K562 (cell line): ENCODE measurements around the gene GLIS1. TPM values are rescaled to one million over a fixed set of nuclear protein-coding genes. Genes with fewer than 3 reads are reported as not detected.

Experiments used
- ATAC-seq: fragments of 200-7000 bp; cut with Tn5 transposase; 3 replicates; pipeline ENCODE4 v1.9.1; 2020; ENCODE audit warnings: moderate library complexity
- BruUV-seq: library from RNA; stranded (reverse); fragments of 400-500 nt; replicated peaks from 2 replicates; lab custom pipeline; 2021; lab: Mats Ljungman, UMichigan
- CTCF ChIA-PET: fragments of 300-600 bp; formaldehyde crosslinking; extraction: SDS; loops from one replicate; lab custom pipeline; 2021; ENCODE audit warnings: low intra/inter-chr PET ratio; lab: Yijun Ruan, JAX
- POLR2A ChIA-PET: fragments of 300-600, 350-650 bp; sonication (Branson Sonifier 250); formaldehyde crosslinking; extraction: SDS; loops from one replicate; lab custom pipeline; 2021; ENCODE audit warnings: antibody characterized with exemption, inconsistent platforms; lab: Yijun Ruan, JAX
- DNase-seq, 4 experiments: peaks; one replicate each; pipeline versions ENCODE4 v3.0.0 to v3.0.0-alpha.2; 2011 to 2018; ENCODE audit warnings: low spot score in 3 of 4, mixed read lengths in 3 of 4; ENCODE audit errors: extremely low read depth in 1 of 4
- FAIRE-seq: peaks from 2 replicates; lab custom pipeline; 2011; peaks lifted over from hg19 to GRCh38; lab: Jason Lieb, UNC
- H2AFZ ChIP-seq: 2 replicates; pipeline ENCODE4 v1.6.0; 2011; ENCODE audit warnings: low read depth, low read length, control low read depth, inconsistent platforms
- H3K27ac ChIP-seq: fragments of 200-600 bp; 3 replicates; pipeline ENCODE4 v1.8.0; 2011; ENCODE audit warnings: low read depth, mild to moderate bottlenecking, control low read depth, inconsistent platforms, low read length, moderate library complexity, mixed read lengths; ENCODE audit errors: extremely low read depth
- H3K27me3 ChIP-seq, 2 experiments: fragments of 300-600 bp in 1 of 2; 2 replicates in 1 of 2; 3 replicates in 1 of 2; pipeline versions ENCODE4 v1.6.0 to v1.8.0; 2011; ENCODE audit warnings: inconsistent platforms in 2 of 2, low read length in 2 of 2, mild to moderate bottlenecking in 1 of 2, mixed read lengths in 1 of 2, moderate library complexity in 1 of 2; ENCODE audit not compliant: control insufficient read depth in 2 of 2, insufficient read depth in 2 of 2
- H3K36me3 ChIP-seq: fragments of 300-600 bp; 3 replicates; pipeline ENCODE4 v1.8.0; 2011; ENCODE audit warnings: mild to moderate bottlenecking, low read length, inconsistent platforms; ENCODE audit not compliant: control insufficient read depth, insufficient read depth
- H3K4me1 ChIP-seq, 2 experiments: fragments of 200-600 bp in 1 of 2; replicated peaks in 1 of 2; 2 replicates in 1 of 2; 3 replicates in 1 of 2; pipeline versions ENCODE4 v1.5.1 to v1.8.0; 2011; ENCODE audit warnings: inconsistent platforms in 2 of 2, low read length in 2 of 2, mild to moderate bottlenecking in 1 of 2, mixed read lengths in 1 of 2, moderate library complexity in 1 of 2; ENCODE audit not compliant: control insufficient read depth in 2 of 2, insufficient read depth in 2 of 2
- H3K4me2 ChIP-seq: 2 replicates; pipeline ENCODE4 v1.6.1; 2011; ENCODE audit warnings: low read length, control low read depth, inconsistent platforms, mixed read lengths; ENCODE audit not compliant: insufficient read depth
- H3K4me3 ChIP-seq: fragments of 200-600 bp; sonication (generic), shearing (Covaris generic); 2 replicates; pipeline ENCODE4 v1.5.1; 2016; ENCODE audit warnings: control low read depth, inconsistent platforms
- H3K79me2 ChIP-seq: fragments of 200-600 bp; 3 replicates; pipeline ENCODE4 v1.8.0; 2011; ENCODE audit warnings: low read length, inconsistent platforms; ENCODE audit not compliant: control insufficient read depth, insufficient read depth
- H3K9ac ChIP-seq, 2 experiments: 2 replicates each; pipeline versions ENCODE4 v1.6.0 to v1.6.1; 2011; ENCODE audit warnings: low read depth in 2 of 2, low read length in 2 of 2, control low read depth in 1 of 2, inconsistent platforms in 1 of 2, mild to moderate bottlenecking in 1 of 2, mixed read lengths in 1 of 2; ENCODE audit not compliant: insufficient read depth in 1 of 2
- H3K9me1 ChIP-seq: one replicate; pipeline ENCODE4 v1.6.0; 2011; ENCODE audit warnings: inconsistent platforms, mild to moderate bottlenecking, low read length, moderate library complexity; ENCODE audit not compliant: control insufficient read depth, insufficient read depth
- H3K9me3 ChIP-seq: replicated peaks from 2 replicates; pipeline ENCODE4 v1.5.1; 2011; ENCODE audit warnings: low read depth, low read length, inconsistent platforms; ENCODE audit not compliant: control insufficient read depth, insufficient read depth
- H4K20me1 ChIP-seq: replicated peaks from 2 replicates; pipeline ENCODE4 v1.6.1; 2011; ENCODE audit warnings: low read length, inconsistent platforms, mixed read lengths; ENCODE audit not compliant: control insufficient read depth, insufficient read depth
- BHLHE40 ChIP-seq: IDR thresholded peaks from 2 replicates; pipeline ENCODE4 v1.6.1; 2011; ENCODE audit warnings: low read length, improper control_type of control experiment
- CBX2 ChIP-seq: fragments of 200-600 bp; sonication (generic); IDR thresholded peaks from one replicate; pipeline ENCODE4 v1.6.1; 2012; ENCODE audit warnings: mild to moderate bottlenecking, low read length, inconsistent platforms; ENCODE audit not compliant: insufficient read depth, poor library complexity, severe bottlenecking
- CBX8 ChIP-seq: fragments of 200-600 bp; sonication (generic); IDR thresholded peaks from 2 replicates; pipeline ENCODE4 v1.6.1; 2012; ENCODE audit warnings: borderline replicate concordance, mixed run types, low read depth, mild to moderate bottlenecking, moderate library complexity, mixed read lengths, low read length, control low read depth, inconsistent platforms; ENCODE audit not compliant: poor library complexity, severe bottlenecking; ENCODE audit errors: extremely low read depth
- EZH2 ChIP-seq: IDR thresholded peaks from 2 replicates; pipeline ENCODE4 v1.6.1; 2012; ENCODE audit warnings: low read depth, mild to moderate bottlenecking, inconsistent platforms, low read length, borderline replicate concordance
- POLR2AphosphoS2 ChIP-seq: IDR thresholded peaks from 2 replicates; pipeline ENCODE4 v1.6.1; 2012; ENCODE audit warnings: low read length, improper control_type of control experiment
- WGBS: fragments of 100-300 bp; shearing (Covaris generic); methylation state at CpG from one replicate; pipeline ENCODE4 v1.1.6; 2016; ENCODE audit warnings: low coverage, mixed read lengths; ENCODE audit not compliant: insufficient coverage; ENCODE audit errors: missing lambda C conversion rate; 5-methylcytosine and 5-hydroxymethylcytosine counted together
- in situ Hi-C: fragments of 300-500 bp; cut with MboI; formaldehyde crosslinking; loops from 4 replicates; pipeline ENCODE4 v1.15.0; 2018; ENCODE audit warnings: inconsistent platforms, mixed read lengths
- intact Hi-C: fragments of 100-400 bp; cut with micrococcal nuclease; formaldehyde crosslinking; loops from 2 replicates; pipeline ENCODE4 v1.14.2; 2022
- polyA plus RNA-seq, 8 experiments: library from polyadenylated mRNA; depleted of rRNA in 4 of 8; stranded (reverse) in 5 of 8; unstranded in 3 of 8; fragments of >200 nt; fragmentation: Nextera tagmentation in 2 of 8; fragmentation: Illumina TruSeq in 1 of 8; extraction: Ambion mirVana in 2 of 8; extraction: Trizol in 1 of 8; gene quantifications; 2 replicates each; pipeline versions ENCODE4 v1.2.1 to v1.2.3, GENCODE V29; 2011 to 2014; ENCODE audit warnings: inconsistent platforms in 1 of 8, missing spikeins in 1 of 8
- total RNA-seq, 7 experiments: library from RNA; depleted of rRNA in 6 of 7; stranded (reverse); fragments of >200 nt in 6 of 7; fragmentation: Illumina TruSeq in 2 of 7; extraction: Trizol in 2 of 7; gene quantifications; 2 replicates each; pipeline versions ENCODE4 v1.2.1 to v1.2.3, GENCODE V29; 2011 to 2021; ENCODE audit warnings: low replicate concordance in 1 of 7

GLIS1 gene
- total and polyA plus RNA-seq, 9 of the 15 experiments (the other 6 are each of a cell fraction or from before 2014, with no cell fraction given): not detected

- CTCF ChIA-PET: no interaction called here
- no peak overlapping the region for H3K9ac ChIP-seq
- no TSS peak for BruUV-seq
Measured at GRCh38 chr1:53733447-53733931, 5.5 kb downstream of the GLIS1 start.

DNA sequence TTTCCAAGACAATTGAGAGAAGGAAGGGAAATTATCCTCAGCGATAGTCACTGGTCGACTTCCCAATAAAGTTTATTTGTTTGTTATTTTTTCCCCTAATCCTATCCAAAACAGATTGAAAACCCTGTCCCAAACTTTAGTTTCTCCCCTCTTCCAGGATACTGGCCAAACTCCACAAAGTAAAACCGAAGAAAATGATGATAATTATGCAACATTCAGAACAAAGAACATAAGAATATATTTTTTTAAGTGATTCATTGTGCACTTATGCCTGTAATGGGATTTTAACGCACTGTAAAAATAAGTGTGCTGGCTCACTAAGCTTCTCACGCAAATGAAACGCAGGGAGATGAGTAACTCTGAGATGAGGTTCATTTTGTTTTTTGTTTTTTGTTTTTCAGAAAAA, 6.0 kb downstream of the GLIS1 start:
- WGBS: 0% methylated on average over 6 of the region's 6 CpGs
- in situ Hi-C loops: no loop called here
- Histone ChIP-seq H3K27me3 (peaks cover 71 to 84% of the 10 kb centered on the region in 2 experiments), H3K4me2 (no peak overlapping the region), H2AFZ (no peak overlapping the region), H3K27ac (no peak overlapping the region), H3K79me2 (no peaks in the 10 kb centered on the region), H3K9me1 (no peaks in the 10 kb centered on the region), H3K9ac (no peak overlapping the region), H4K20me1 (no peaks in the 10 kb centered on the region), H3K36me3 (no peaks in the 10 kb centered on the region), H3K9me3 (no peaks in the 10 kb centered on the region), H3K4me3 (no peak overlapping the region), H3K4me1 (peaks cover 0 to 4% of the 10 kb centered on the region in 2 experiments; a peak in 1 of 5 replicates)
- ChIA-PET POLR2A (interaction anchor here (1.2 to 1.5 kb wide), 2 partner anchors 8 to 29 kb away, joined by 3 to 5 read pairs; no protein-coding TSS in a partner anchor), CTCF (no interaction called here)
- ATAC-seq (no peak), DNase-seq (no peak), FAIRE-seq (no peak)
- intact Hi-C loops: no loop called here
- TF ChIP-seq POLR2AphosphoS2 (no peak), CBX8 (peak; percentile 86), CBX2 (peak; percentile 91)
- no TSS peak for BruUV-seq

More at GRCh38 chr1:53733447-53733931, 5.5 kb downstream of the GLIS1 start:
- Histone ChIP-seq H3K4me3 (no peak overlapping the region), H4K20me1 (no peaks in the 10 kb centered on the region; the same call in 1 of the 2 replicates), H3K36me3 (no peaks in the 10 kb centered on the region), H3K9me1 (no peaks in the 10 kb centered on the region), H3K27me3 (peaks cover 77 to 81% of the 10 kb centered on the region in 2 experiments), H3K27ac (no peak overlapping the region), H3K4me1 (peaks cover 0 to 10% of the 10 kb centered on the region in 2 experiments; a peak in 2 of 5 replicates), H2AFZ (no peak overlapping the region), H3K4me2 (no peak overlapping the region)
- WGBS: 5% methylated on average over 12 of the region's 12 CpGs
- intact Hi-C loops: no loop called here
- in situ Hi-C loops: no loop called here
- FAIRE-seq: no peak
- POLR2A ChIA-PET: interaction anchor here (1.5 kb wide), 1 partner anchor 9 kb away, joined by 5 read pairs; no protein-coding TSS in a partner anchor
- TF ChIP-seq BHLHE40 (no peak), EZH2 (0 out of 2 replicates have a peak, but pooled peaks have one; percentile 20)
- TF ChIP-seq, all 486 proteins: peak for 1
- DNase-seq (no peak), ATAC-seq (no peak)
- Histone ChIP-seq H3K9me3 (no peaks in the 10 kb centered on the region), H3K79me2 (no peaks in the 10 kb centered on the region)
